CD4-positive, alpha-beta memory T cell (primary cell): ENCODE measurements around the gene MORN5. TPM values are rescaled to one million over a fixed set of nuclear protein-coding genes. Genes with fewer than 3 reads are reported as not detected.

Source experiments
- CTCF ChIA-PET: fragments of 350-600 bp; sonication (Branson Sonifier 250); formaldehyde crosslinking; loops from one replicate; lab custom pipeline; 2021; ENCODE audit warnings: inconsistent platforms; ENCODE audit not compliant: partially characterized antibody; lab: Charles Lee
- POLR2A ChIA-PET: fragments of 350-600 bp; sonication (Branson Sonifier 250); formaldehyde crosslinking; loops from one replicate; lab custom pipeline; 2021; ENCODE audit not compliant: partially characterized antibody; lab: Charles Lee
- DNase-seq, 5 donors: peaks; one replicate each; pipeline versions ENCODE4 v3.0.0 to v3.0.0-alpha.2; 2020 to 2022; ENCODE audit warnings: mixed read lengths in 1 of 5
- H3K27ac ChIP-seq: one replicate; pipeline ENCODE4 v1.7.0; 2013; ENCODE audit warnings: low read depth, low read length
- H3K27me3 ChIP-seq: 2 replicates; pipeline ENCODE4 v1.7.0; 2013; ENCODE audit warnings: mild to moderate bottlenecking, low read length, moderate library complexity; ENCODE audit not compliant: insufficient read depth
- H3K36me3 ChIP-seq: 2 replicates; pipeline ENCODE4 v1.7.0; 2013; ENCODE audit warnings: mild to moderate bottlenecking, low read length, moderate library complexity; ENCODE audit not compliant: insufficient read depth
- H3K4me1 ChIP-seq: 2 replicates; pipeline ENCODE4 v1.7.0; 2013; ENCODE audit warnings: mild to moderate bottlenecking, low read length, moderate library complexity; ENCODE audit not compliant: insufficient read depth
- H3K4me3 ChIP-seq, 2 donors: one replicate each; pipeline ENCODE4 v1.7.0; 2013; ENCODE audit warnings: low read length in 2 of 2, mild to moderate bottlenecking in 1 of 2
- H3K9me3 ChIP-seq, 2 donors: one replicate each; pipeline ENCODE4 v1.7.0; 2013; ENCODE audit warnings: low read length in 2 of 2, control low read depth in 1 of 2; ENCODE audit not compliant: control insufficient read depth in 1 of 2
- H3K27ac Mint-ChIP-seq, 7 donors: one replicate each; pipeline ENCODE4 v1.8.0; 2020 to 2021; ENCODE audit warnings: mixed read lengths in 7 of 7, mild to moderate bottlenecking in 6 of 7, inconsistent platforms in 3 of 7, moderate library complexity in 3 of 7
- H3K27me3 Mint-ChIP-seq, 2 donors: one replicate each; pipeline ENCODE4 v1.8.0; 2020 to 2021; ENCODE audit warnings: mixed read lengths in 2 of 2
- H3K36me3 Mint-ChIP-seq, 2 donors: one replicate each; pipeline ENCODE4 v1.8.0; 2020 to 2021; ENCODE audit warnings: mixed read lengths in 2 of 2, inconsistent platforms in 1 of 2, mild to moderate bottlenecking in 1 of 2
- H3K4me1 Mint-ChIP-seq, 4 donors: one replicate each; pipeline ENCODE4 v1.8.0; 2020 to 2021; ENCODE audit warnings: mixed read lengths in 4 of 4, mild to moderate bottlenecking in 1 of 4
- H3K4me3 Mint-ChIP-seq, 8 donors: one replicate each; pipeline ENCODE4 v1.8.0; 2020 to 2021; ENCODE audit warnings: mixed read lengths in 8 of 8, mild to moderate bottlenecking in 7 of 8, moderate library complexity in 6 of 8, inconsistent platforms in 3 of 8
- H3K9me3 Mint-ChIP-seq, 8 donors: one replicate each; pipeline ENCODE4 v1.8.0; 2020 to 2021; ENCODE audit warnings: mixed read lengths in 8 of 8, mild to moderate bottlenecking in 5 of 8, inconsistent platforms in 3 of 8, moderate library complexity in 1 of 8
- intact Hi-C: fragments of 100-400 bp; cut with micrococcal nuclease; formaldehyde crosslinking; loops from one replicate; pipeline ENCODE4 v1.15.1; 2023
- polyA plus RNA-seq, 2 donors: library from polyadenylated mRNA; unstranded; fragments of 300-500 nt; fragmentation: Illumina TruSeq; gene quantifications; one replicate each; pipeline ENCODE4 v1.2.3, GENCODE V29; 2021
- total RNA-seq, 2 experiments: library from RNA; stranded (reverse); gene quantifications; one replicate each; pipeline ENCODE4 v1.2.3, GENCODE V29; 2021

MORN5 gene
- total and polyA plus RNA-seq, 4 experiments from 2014 or later: not detected

DNA sequence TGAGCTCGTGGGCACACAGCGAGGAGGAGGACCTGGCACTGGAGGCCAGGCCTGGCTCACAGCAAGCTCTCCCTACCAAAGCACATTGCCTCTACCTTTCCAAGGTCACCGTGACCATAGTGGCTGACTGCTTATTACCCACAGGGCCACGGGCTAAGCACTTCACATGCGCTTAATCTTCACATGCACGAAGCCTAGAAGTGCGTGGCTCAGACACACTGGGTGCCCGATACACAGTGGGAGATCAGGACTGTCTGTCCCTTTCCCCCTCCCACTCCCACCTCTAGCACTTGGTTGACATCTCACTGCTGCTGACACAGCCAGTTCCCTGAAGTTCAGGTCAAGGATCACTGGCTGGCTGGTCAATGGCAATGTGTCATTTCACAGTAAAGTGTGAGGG, 45.5 kb downstream of the MORN5 start:
- H3K36me3 ChIP-seq: no peaks in the 10 kb centered on the region
- H3K9me3 Mint-ChIP-seq: peaks cover 0 to 2% (median 0%) of the 10 kb centered on the region in 8 donors
- no peak overlapping the region for H3K4me3 Mint-ChIP-seq
- no peak overlapping the region for H3K4me3 ChIP-seq
- ChIA-PET CTCF (interaction anchor here (1.3 kb wide), 1 partner anchor 14 kb away, joined by 3 read pairs; no protein-coding TSS in a partner anchor), POLR2A (no interaction called here)
- no peaks in the 10 kb centered on the region for H3K36me3 Mint-ChIP-seq
- no peak overlapping the region for H3K27ac ChIP-seq
- H3K27me3 ChIP-seq: no peaks in the 10 kb centered on the region
- intact Hi-C loops: no loop called here
- no peaks in the 10 kb centered on the region for H3K4me1 ChIP-seq
- no peak for DNase-seq
- no peaks in the 10 kb centered on the region for H3K9me3 ChIP-seq
- peaks cover 4 to 18% of the 10 kb centered on the region in 2 donors for H3K27me3 Mint-ChIP-seq
- no peaks in the 10 kb centered on the region for H3K4me1 Mint-ChIP-seq
- no peak overlapping the region for H3K27ac Mint-ChIP-seq

DNA sequence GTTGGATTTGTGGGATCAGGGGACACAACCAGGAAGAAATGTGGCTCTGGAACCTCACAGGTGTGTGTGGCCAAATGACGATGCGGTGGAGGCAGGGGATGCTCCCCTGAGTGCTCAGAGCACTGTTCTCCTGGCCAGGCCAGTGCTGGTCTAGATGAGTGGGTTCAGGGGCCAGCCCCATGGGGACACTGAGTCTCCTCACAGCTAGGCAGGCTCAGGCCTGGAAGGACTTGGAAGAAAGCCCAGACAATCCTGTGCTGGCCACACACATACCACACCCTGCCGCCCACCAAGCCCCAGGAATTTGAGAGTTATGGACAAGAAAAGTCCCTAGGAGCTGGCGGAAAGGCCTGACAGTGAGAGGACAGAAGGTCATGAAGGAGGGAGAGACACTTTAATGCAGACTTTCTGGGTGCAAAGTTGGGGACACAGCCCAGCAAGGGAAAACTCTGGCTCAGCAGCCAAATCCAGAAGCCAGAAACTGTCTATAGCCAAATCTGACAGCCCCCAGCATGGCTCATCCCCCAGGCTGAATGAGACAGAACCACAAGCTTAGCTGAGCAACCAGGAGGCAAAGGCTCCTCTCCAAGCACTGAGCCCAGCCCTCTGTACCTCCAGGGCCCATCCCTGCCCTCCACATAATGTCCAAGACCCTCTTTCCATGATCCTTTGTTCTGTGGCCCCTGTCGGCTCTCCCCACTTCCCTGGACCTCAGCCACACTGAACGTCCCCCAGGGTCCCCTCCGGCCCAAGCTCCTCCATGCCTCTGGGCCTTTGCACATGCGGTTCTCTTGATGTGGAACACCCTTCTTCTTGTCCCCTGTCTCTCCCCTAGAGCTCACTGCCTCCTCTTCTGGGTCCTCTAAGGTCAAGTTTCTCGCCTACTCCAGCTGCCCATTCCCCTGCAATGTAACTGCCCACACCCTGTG, 46.7 kb downstream of the MORN5 start:
- Histone ChIP-seq H3K4me1 (no peaks in the 10 kb centered on the region), H3K27me3 (no peaks in the 10 kb centered on the region), H3K9me3 (no peaks in the 10 kb centered on the region), H3K36me3 (no peaks in the 10 kb centered on the region), H3K27ac (no peak overlapping the region), H3K4me3 (no peak overlapping the region)
- DNase-seq: no peak
- H3K27me3 Mint-ChIP-seq: peaks cover 8 to 26% of the 10 kb centered on the region in 2 donors
- no peaks in the 10 kb centered on the region for H3K4me1 Mint-ChIP-seq
- no peak overlapping the region for H3K4me3 Mint-ChIP-seq
- no peaks in the 10 kb centered on the region for H3K9me3 Mint-ChIP-seq
- no peak overlapping the region for H3K27ac Mint-ChIP-seq
- H3K36me3 Mint-ChIP-seq: no peaks in the 10 kb centered on the region
- intact Hi-C loops: no loop called here
- ChIA-PET CTCF (interaction anchor here (1.3 kb wide), 1 partner anchor 13 kb away, joined by 3 read pairs; no protein-coding TSS in a partner anchor), POLR2A (interaction anchor here (1.1 kb wide), 1 partner anchor 23 kb away, joined by 3 read pairs; no protein-coding TSS in a partner anchor)

DNA sequence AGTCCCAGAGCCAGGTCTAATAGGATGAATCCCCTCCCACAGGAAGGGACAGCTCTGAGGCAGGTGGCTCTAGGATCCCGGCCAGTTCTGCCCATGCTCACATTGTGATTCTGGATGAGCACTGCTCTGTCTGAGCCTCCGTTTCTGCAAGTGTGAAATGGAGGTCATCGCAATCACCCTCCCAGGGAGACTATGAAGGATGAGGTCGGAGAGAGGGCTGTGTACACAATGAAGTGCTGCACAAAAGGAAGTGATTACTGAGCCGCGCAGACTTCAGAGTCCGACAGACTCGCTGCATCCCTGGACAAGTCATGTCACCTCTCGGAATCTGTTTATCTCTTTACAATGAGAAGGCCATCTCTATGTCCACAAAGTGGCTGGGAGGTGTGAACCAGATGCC, 47.4 kb downstream of the MORN5 start:
- H3K36me3 Mint-ChIP-seq: no peaks in the 10 kb centered on the region
- POLR2A ChIA-PET: interaction anchor here (1.1 kb wide), 1 partner anchor 24 kb away, joined by 3 read pairs; no protein-coding TSS in a partner anchor
- no peak overlapping the region for H3K4me3 ChIP-seq
- CTCF ChIA-PET: interaction anchor here (1.0 kb wide), 1 partner anchor 82 kb away, joined by 3 read pairs; no protein-coding TSS in a partner anchor
- H3K4me1 Mint-ChIP-seq: no peaks in the 10 kb centered on the region
- no peaks in the 10 kb centered on the region for H3K36me3 ChIP-seq
- no peaks in the 10 kb centered on the region for H3K4me1 ChIP-seq
- no peak overlapping the region for H3K27ac Mint-ChIP-seq
- H3K27ac ChIP-seq: no peak overlapping the region
- no peaks in the 10 kb centered on the region for H3K27me3 ChIP-seq
- H3K9me3 ChIP-seq: no peaks in the 10 kb centered on the region
- no peak for DNase-seq
- intact Hi-C loops: no loop called here
- peaks cover 14 to 34% of the 10 kb centered on the region in 2 donors for H3K27me3 Mint-ChIP-seq
- no peak overlapping the region for H3K4me3 Mint-ChIP-seq
- no peaks in the 10 kb centered on the region for H3K9me3 Mint-ChIP-seq

DNA sequence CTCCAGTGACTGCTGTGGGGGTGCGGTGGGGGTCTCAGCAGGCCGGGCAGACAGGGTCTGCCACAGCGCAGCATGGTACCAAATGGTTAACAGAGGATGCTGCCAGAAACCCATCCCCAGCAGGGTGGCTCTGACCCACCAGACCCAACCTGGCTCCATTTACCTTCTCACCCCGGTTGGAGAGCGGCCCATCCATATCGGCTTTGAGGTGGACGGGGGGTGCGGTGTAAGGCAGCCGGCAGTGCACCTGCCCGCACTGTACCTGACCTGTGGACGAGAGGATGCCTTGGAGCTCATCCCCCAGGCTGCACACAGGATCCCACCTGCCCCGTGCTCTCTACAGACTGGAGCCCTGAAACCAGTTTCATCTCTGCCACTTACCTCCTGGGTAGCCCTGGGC, 49.7 kb downstream of the MORN5 start:
- peaks cover 26 to 51% of the 10 kb centered on the region in 2 donors for H3K27me3 Mint-ChIP-seq
- Histone ChIP-seq H3K27me3 (no peaks in the 10 kb centered on the region), H3K27ac (no peak overlapping the region), H3K4me1 (peaks cover 9% of the 10 kb centered on the region), H3K9me3 (no peaks in the 10 kb centered on the region), H3K36me3 (no peaks in the 10 kb centered on the region), H3K4me3 (no peak overlapping the region)
- peaks cover 4 to 12% (median 8%) of the 10 kb centered on the region in 4 donors for H3K4me1 Mint-ChIP-seq
- H3K4me3 Mint-ChIP-seq: peak overlapping the region in 1 of 8 donors; percentile 3
- CTCF ChIA-PET: no interaction called here
- no peaks in the 10 kb centered on the region for H3K9me3 Mint-ChIP-seq
- POLR2A ChIA-PET: no interaction called here
- no peak overlapping the region for H3K27ac Mint-ChIP-seq
- no peak for DNase-seq
- intact Hi-C loops: no loop called here
- H3K36me3 Mint-ChIP-seq: no peaks in the 10 kb centered on the region

DNA sequence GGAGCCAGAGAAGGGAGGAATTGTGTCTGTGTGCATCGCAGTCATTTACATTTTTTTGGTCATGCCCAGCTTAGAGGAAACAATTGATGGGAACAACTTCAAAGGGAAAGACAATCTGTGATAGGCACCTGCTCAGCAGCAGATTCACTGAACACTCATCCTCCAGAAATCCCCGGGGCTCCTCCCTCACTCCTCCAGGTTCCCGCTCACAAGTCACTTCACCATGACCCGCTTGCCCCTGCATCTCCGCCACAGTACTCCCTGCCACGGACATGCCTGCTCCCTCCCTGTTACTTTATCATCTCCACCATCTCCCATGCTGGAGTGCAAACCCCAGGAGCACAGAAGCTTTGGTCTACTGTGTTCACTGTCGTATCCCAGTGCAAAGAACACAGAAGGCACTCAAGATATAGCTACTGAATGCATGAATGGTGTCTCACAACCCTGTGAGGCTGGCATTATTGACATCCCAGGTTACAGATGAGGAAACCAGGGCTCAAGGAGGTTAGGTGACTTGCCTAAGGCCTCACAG, 52.8 kb downstream of the MORN5 start:
- Mint-ChIP-seq H3K27ac (no peak overlapping the region), H3K4me3 (peak overlapping the region; percentile 42 to 77 (median 60)), H3K9me3 (peaks cover 0 to 1% (median 0%) of the 10 kb centered on the region in 8 donors), H3K36me3 (no peaks in the 10 kb centered on the region), H3K4me1 (peaks cover 7 to 16% (median 10%) of the 10 kb centered on the region in 4 donors), H3K27me3 (peaks cover 39 to 62% of the 10 kb centered on the region in 2 donors)
- no peaks in the 10 kb centered on the region for H3K36me3 ChIP-seq
- H3K4me1 ChIP-seq: peaks cover 9% of the 10 kb centered on the region
- H3K9me3 ChIP-seq: no peaks in the 10 kb centered on the region
- no peak overlapping the region for H3K27ac ChIP-seq
- no peak overlapping the region for H3K4me3 ChIP-seq
- intact Hi-C loops: no loop called here
- DNase-seq: no peak
- ChIA-PET POLR2A (no interaction called here), CTCF (no interaction called here)
- H3K27me3 ChIP-seq: peaks cover 15% of the 10 kb centered on the region

DNA sequence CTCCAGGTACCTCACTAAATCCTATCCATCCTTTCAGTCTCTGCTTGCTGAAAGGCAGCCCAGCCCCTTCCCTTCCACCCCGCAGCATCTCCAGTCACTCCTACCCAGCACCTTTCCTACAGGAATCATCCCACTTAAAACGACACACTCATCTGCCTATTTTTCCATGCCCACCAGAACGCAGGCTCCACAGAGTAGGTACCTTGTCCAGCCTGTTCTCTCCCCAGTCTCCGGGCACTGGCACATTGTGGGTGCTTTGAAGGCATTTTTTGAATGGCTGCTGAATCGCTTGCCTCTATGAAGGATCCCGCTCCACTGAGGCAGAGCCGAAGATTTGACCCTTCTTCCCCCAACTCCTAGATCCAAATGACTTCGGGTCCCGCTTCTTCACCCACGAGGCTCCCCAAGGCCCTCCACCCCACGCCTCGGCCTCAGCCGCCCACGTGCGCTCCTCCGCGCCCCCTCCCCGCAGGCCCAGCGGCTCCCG, 53.4 kb downstream of the MORN5 start:
- ChIA-PET CTCF (no interaction called here), POLR2A (no interaction called here)
- peaks cover 9% of the 10 kb centered on the region for H3K4me1 ChIP-seq
- no peaks in the 10 kb centered on the region for H3K9me3 ChIP-seq
- Mint-ChIP-seq H3K27me3 (peaks cover 41 to 60% of the 10 kb centered on the region in 2 donors), H3K4me3 (peak overlapping the region; percentile 42 to 77 (median 66)), H3K27ac (no peak overlapping the region), H3K36me3 (no peaks in the 10 kb centered on the region), H3K4me1 (peaks cover 7 to 20% (median 14%) of the 10 kb centered on the region in 4 donors), H3K9me3 (peaks cover 0 to 2% (median 0%) of the 10 kb centered on the region in 8 donors)
- H3K36me3 ChIP-seq: no peaks in the 10 kb centered on the region
- peak overlapping the region in 1 of 2 donors; percentile 35 for H3K4me3 ChIP-seq
- H3K27ac ChIP-seq: no peak overlapping the region
- no peak for DNase-seq
- intact Hi-C loops: no loop called here
- H3K27me3 ChIP-seq: peaks cover 15% of the 10 kb centered on the region
